ELR (cell line): ENCODE results near the gene DSPP.
"Not testable (repeated sequence)": the region's sequence is repeated elsewhere in the genome, so short reads cannot be mapped to it uniquely, and the experiment has no call there.

Experiments
- DNase-seq: peaks from one replicate; pipeline ENCODE4 v3.0.0-alpha.2; 2015; ENCODE audit warnings: low read depth

DSPP gene

GRCh38 chr4:87608229-87608628, at the start of gene DSPP:
DSPP (plus strand) TSS chr4:87608529; CDS start chr4:87610909, 2,380 bp downstream.
- no peak for DNase-seq

GRCh38 chr4:87559090-87559837, 49.1 kb upstream of the DSPP start:
- DNase-seq = no peak

GRCh38 chr4:87560802-87561201, 47.5 kb upstream of the DSPP start:
- no peak for DNase-seq

- no peak for DNase-seq
Observed at GRCh38 chr4:87565746-87566145, 42.6 kb upstream of the DSPP start.

- no peak for DNase-seq
Observed at GRCh38 chr4:87566276-87566675, 42.1 kb upstream of the DSPP start.

GRCh38 chr4:87567191-87567590, 41.1 kb upstream of the DSPP start:
- DNase-seq = no peak

- no peak for DNase-seq
Observed at GRCh38 chr4:87570290-87570805, 38.0 kb upstream of the DSPP start.

- DNase-seq = not testable (repeated sequence)
Observed at GRCh38 chr4:87574376-87574775, 34.0 kb upstream of the DSPP start.

- DNase-seq = peak; percentile 35
Observed at GRCh38 chr4:87574996-87575395, 33.3 kb upstream of the DSPP start.

- DNase-seq = no peak
Observed at GRCh38 chr4:87575408-87575807, 32.9 kb upstream of the DSPP start.

- no peak for DNase-seq
Observed at GRCh38 chr4:87575983-87576382, 32.3 kb upstream of the DSPP start.

GRCh38 chr4:87579478-87579877, 28.9 kb upstream of the DSPP start:
- no peak for DNase-seq

- no peak for DNase-seq
Observed at GRCh38 chr4:87580057-87580456, 28.3 kb upstream of the DSPP start.

GRCh38 chr4:87584222-87584908, 24.0 kb upstream of the DSPP start:
- no peak for DNase-seq

GRCh38 chr4:87589531-87589930, 18.8 kb upstream of the DSPP start:
- peak; percentile 87 for DNase-seq

- no peak for DNase-seq
Observed at GRCh38 chr4:87592124-87592523, 16.2 kb upstream of the DSPP start.

- no peak for DNase-seq
Observed at GRCh38 chr4:87601361-87601760, 7.0 kb upstream of the DSPP start.

- DNase-seq = no peak
Observed at GRCh38 chr4:87614292-87614890, 6.1 kb downstream of the DSPP start.

- DNase-seq = no peak
Observed at GRCh38 chr4:87616268-87616667, 7.9 kb downstream of the DSPP start.

- DNase-seq = no peak
Observed at GRCh38 chr4:87620086-87620485, 11.8 kb downstream of the DSPP start.

- no peak for DNase-seq
Observed at GRCh38 chr4:87620491-87620890, 12.2 kb downstream of the DSPP start.

- no peak for DNase-seq
Observed at GRCh38 chr4:87622303-87622702, 14.0 kb downstream of the DSPP start.

GRCh38 chr4:87624698-87625097, 16.4 kb downstream of the DSPP start:
- DNase-seq = no peak
